Activated B cell treated with CpG ODN at 0.5 μM for 24 hours (primary cell): ENCODE results near the gene PANK2. TPM values are rescaled to one million over a fixed set of nuclear protein-coding genes. Genes with fewer than 3 reads are reported as not detected.
A peak's percentile ranks its signal among the peaks of the same experiment; 100 is the strongest.

Source experiments
- ATAC-seq: fragments of 200-7000 bp; cut with Tn5 transposase; one replicate; pipeline ENCODE4 v1.10.0; 2021; ENCODE audit warnings: low read depth, mild to moderate bottlenecking, moderate library complexity
- CTCF ChIA-PET: fragments of 350-600 bp; sonication (Branson Sonifier 250); formaldehyde crosslinking; loops from one replicate; lab custom pipeline; 2021; ENCODE audit warnings: antibody characterized with exemption; lab: Charles Lee
- POLR2A ChIA-PET: fragments of 350-600 bp; sonication (Branson Sonifier 250); formaldehyde crosslinking; loops from one replicate; lab custom pipeline; 2021; ENCODE audit warnings: antibody characterized with exemption; lab: Charles Lee
- DNase-seq: peaks from one replicate; pipeline ENCODE4 v3.0.0; 2022
- H3K27ac Mint-ChIP-seq: one replicate; pipeline ENCODE4 v1.8.0; 2020; ENCODE audit warnings: mixed read lengths
- H3K27me3 Mint-ChIP-seq: one replicate; pipeline ENCODE4 v1.8.0; 2021; ENCODE audit warnings: mixed read lengths
- H3K36me3 Mint-ChIP-seq: one replicate; pipeline ENCODE4 v1.8.0; 2021; ENCODE audit warnings: low read depth, mixed read lengths
- H3K4me1 Mint-ChIP-seq: one replicate; pipeline ENCODE4 v1.8.0; 2021; ENCODE audit warnings: mixed read lengths
- H3K4me3 Mint-ChIP-seq: one replicate; pipeline ENCODE4 v1.8.0; 2020; ENCODE audit warnings: mild to moderate bottlenecking, mixed read lengths
- H3K9me3 Mint-ChIP-seq: one replicate; pipeline ENCODE4 v1.8.0; 2020; ENCODE audit warnings: mixed read lengths
- intact Hi-C: fragments of 100-400 bp; cut with micrococcal nuclease; formaldehyde crosslinking; loops from one replicate; pipeline ENCODE4 v1.15.1; 2024
- total RNA-seq: library from RNA; stranded (reverse); gene quantifications from 2 replicates; pipeline ENCODE4 v1.2.3, GENCODE V29; 2022
- TF ChIP-seq, protein P1 (sequence below): fragments of 200-600 bp; IDR thresholded peaks from one replicate; pipeline ENCODE4 v1.8.0; 2022; ENCODE audit warnings: antibody characterized with exemption, mild to moderate bottlenecking

PANK2 gene
- total RNA-seq, 1 donor from 2014 or later, result 55.0 TPM

GRCh38 chr20:3863317-3863716, 25.9 kb upstream of the PANK2 start:
- H3K9me3 Mint-ChIP-seq, result no peaks in the 10 kb centered on the region
- ATAC-seq, result peak; percentile 64

DNA sequence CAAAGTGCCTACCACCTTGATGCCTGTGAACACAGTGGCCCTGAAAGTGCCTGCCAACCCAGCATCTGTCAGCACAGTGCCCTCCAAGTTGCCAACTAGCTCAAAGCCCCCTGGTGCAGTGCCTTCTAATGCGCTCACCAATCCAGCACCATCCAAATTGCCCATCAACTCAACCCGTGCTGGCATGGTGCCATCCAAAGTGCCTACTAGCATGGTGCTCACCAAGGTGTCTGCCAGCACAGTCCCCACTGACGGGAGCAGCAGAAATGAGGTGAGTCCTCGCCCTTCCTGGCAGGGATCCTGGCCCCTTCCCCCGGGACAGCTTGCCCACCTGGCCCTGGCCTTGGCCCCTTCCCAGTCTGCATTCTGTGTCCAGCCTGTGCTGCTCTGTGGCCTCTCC, 24.7 kb upstream of the PANK2 start:
- no peaks in the 10 kb centered on the region for H3K27me3 Mint-ChIP-seq
- intact Hi-C loops, result no loop called here
- no peak for ATAC-seq
- no peak overlapping the region for H3K4me3 Mint-ChIP-seq
- ChIA-PET CTCF (no interaction called here), POLR2A (interaction anchor here (0.5 kb wide), 1 partner anchor 103 kb away, joined by 4 read pairs; no protein-coding TSS in a partner anchor)
- H3K4me1 Mint-ChIP-seq, result peaks cover 11% of the 10 kb centered on the region
- H3K9me3 Mint-ChIP-seq, result no peaks in the 10 kb centered on the region
- peaks cover 68% of the 10 kb centered on the region for H3K36me3 Mint-ChIP-seq
- TF ChIP-seq, protein P1, sequence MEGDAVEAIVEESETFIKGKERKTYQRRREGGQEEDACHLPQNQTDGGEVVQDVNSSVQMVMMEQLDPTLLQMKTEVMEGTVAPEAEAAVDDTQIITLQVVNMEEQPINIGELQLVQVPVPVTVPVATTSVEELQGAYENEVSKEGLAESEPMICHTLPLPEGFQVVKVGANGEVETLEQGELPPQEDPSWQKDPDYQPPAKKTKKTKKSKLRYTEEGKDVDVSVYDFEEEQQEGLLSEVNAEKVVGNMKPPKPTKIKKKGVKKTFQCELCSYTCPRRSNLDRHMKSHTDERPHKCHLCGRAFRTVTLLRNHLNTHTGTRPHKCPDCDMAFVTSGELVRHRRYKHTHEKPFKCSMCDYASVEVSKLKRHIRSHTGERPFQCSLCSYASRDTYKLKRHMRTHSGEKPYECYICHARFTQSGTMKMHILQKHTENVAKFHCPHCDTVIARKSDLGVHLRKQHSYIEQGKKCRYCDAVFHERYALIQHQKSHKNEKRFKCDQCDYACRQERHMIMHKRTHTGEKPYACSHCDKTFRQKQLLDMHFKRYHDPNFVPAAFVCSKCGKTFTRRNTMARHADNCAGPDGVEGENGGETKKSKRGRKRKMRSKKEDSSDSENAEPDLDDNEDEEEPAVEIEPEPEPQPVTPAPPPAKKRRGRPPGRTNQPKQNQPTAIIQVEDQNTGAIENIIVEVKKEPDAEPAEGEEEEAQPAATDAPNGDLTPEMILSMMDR, result no peak
- DNase-seq, result no peak
- no peak overlapping the region for H3K27ac Mint-ChIP-seq

More at GRCh38 chr20:3863317-3863716, 25.9 kb upstream of the PANK2 start:
- TF ChIP-seq, protein P1, result no peak
- H3K27me3 Mint-ChIP-seq, result no peaks in the 10 kb centered on the region
- peaks cover 11% of the 10 kb centered on the region for H3K4me1 Mint-ChIP-seq
- no peak for DNase-seq
- peaks cover 78% of the 10 kb centered on the region for H3K36me3 Mint-ChIP-seq
- ChIA-PET POLR2A (interaction anchor here (0.6 kb wide), 1 partner anchor 163 kb away, joined by 4 read pairs; no protein-coding TSS in a partner anchor), CTCF (interaction anchor here (1.0 kb wide), 1 partner anchor 222 kb away, joined by 4 read pairs; no protein-coding TSS in a partner anchor)
- no peak overlapping the region for H3K4me3 Mint-ChIP-seq
- no peak overlapping the region for H3K27ac Mint-ChIP-seq
- intact Hi-C loops, result no loop called here

DNA sequence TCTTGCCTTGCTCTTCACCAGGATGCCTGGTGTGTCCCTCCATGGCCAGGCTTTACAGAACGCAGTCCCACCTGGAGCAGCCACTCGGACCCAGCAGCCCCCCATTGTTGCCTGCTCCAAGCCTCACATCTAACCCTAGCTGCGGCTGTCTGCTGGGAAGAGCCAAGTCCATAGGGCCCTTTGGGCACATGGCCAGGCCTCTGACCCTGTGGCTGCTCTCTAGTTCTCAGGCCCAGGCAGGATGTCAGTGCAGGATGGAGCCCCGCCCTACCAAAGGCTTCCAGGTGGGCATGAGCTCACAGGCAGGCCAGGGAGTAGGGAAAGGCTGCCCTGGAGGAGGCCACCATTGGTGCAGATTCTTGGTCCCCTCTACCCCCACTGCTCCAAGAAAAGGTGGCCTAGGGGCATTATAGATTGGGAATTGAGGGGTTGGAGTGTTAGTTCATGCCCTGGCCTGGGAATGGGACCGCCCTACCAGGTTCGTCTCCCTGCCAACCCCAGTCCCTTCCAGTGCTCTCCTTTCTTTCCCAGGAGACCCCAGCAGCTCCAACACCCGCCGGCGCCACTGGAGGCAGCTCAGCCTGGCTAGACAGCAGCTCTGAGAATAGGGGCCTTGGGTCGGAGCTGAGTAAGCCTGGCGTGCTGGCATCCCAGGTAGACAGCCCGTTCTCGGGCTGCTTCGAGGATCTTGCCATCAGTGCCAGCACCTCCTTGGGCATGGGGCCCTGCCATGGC, 23.9 kb upstream of the PANK2 start:
- DNase-seq (no peak), ATAC-seq (no peak)
- Mint-ChIP-seq H3K9me3 (no peaks in the 10 kb centered on the region), H3K27ac (no peak overlapping the region), H3K4me3 (no peak overlapping the region), H3K4me1 (peaks cover 11% of the 10 kb centered on the region), H3K36me3 (peaks cover 67% of the 10 kb centered on the region), H3K27me3 (no peaks in the 10 kb centered on the region)
- ChIA-PET CTCF (no interaction called here), POLR2A (interaction anchor here (0.6 kb wide), 1 partner anchor 26 kb away, joined by 3 read pairs; no protein-coding TSS in a partner anchor)
- TF ChIP-seq, protein P1, result no peak
- intact Hi-C loops, result no loop called here

DNA sequence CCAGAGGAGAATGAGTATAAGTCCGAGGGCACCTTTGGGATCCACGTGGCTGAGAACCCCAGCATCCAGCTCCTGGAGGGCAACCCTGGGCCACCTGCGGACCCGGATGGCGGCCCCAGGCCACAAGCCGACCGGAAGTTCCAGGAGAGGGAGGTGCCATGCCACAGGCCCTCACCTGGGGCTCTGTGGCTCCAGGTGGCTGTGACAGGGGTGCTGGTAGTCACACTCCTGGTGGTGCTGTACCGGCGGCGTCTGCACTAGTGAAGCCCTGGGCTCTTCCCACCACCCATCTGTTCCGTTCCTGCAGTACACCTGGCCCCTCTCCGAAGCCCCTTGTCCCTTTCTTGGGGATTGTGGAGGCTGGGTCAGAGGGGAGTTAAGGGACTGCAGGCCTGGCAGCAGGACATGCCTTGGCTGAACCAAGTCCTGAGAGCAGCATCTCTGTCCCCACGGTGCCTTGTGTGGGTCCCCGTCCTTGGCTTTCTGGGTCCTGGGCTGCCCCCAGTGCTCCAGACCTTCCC, 23.2 kb upstream of the PANK2 start:
- no peaks in the 10 kb centered on the region for H3K27me3 Mint-ChIP-seq
- intact Hi-C loops, result no loop called here
- no peak overlapping the region for H3K27ac Mint-ChIP-seq
- TF ChIP-seq, protein P1, result no peak
- ChIA-PET CTCF (no interaction called here), POLR2A (interaction anchor here (0.6 kb wide), 1 partner anchor 25 kb away, joined by 3 read pairs; no protein-coding TSS in a partner anchor)
- ATAC-seq (no peak), DNase-seq (no peak)
- no peaks in the 10 kb centered on the region for H3K9me3 Mint-ChIP-seq
- H3K36me3 Mint-ChIP-seq, result peaks cover 67% of the 10 kb centered on the region
- H3K4me3 Mint-ChIP-seq, result no peak overlapping the region
- H3K4me1 Mint-ChIP-seq, result peaks cover 11% of the 10 kb centered on the region

DNA sequence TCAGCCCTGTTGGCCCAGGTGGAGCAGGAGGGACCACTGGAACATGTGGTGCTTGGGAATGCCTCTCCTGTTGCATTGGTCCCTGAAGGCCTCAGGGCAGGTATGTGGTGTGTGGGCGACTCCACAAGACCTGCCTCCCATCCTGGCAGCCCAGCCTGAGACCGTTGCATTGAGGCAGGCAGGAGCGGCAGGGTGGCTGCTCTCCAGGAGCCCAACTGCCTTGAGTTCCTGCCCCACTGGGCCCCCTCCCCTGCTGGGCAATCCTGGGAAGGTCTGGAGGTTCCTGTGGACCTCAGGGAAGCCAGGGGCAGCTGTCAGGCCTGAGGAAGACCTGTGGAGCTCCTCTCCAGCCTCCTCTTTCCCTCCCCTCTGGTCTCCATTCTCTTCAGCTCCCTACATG, 22.7 kb upstream of the PANK2 start:
- peaks cover 11% of the 10 kb centered on the region for H3K4me1 Mint-ChIP-seq
- intact Hi-C loops, result no loop called here
- ChIA-PET POLR2A (no interaction called here), CTCF (no interaction called here)
- H3K36me3 Mint-ChIP-seq, result peaks cover 66% of the 10 kb centered on the region
- H3K27ac Mint-ChIP-seq, result no peak overlapping the region
- TF ChIP-seq, protein P1, result no peak
- H3K27me3 Mint-ChIP-seq, result no peaks in the 10 kb centered on the region
- ATAC-seq, result no peak
- H3K4me3 Mint-ChIP-seq, result no peak overlapping the region
- H3K9me3 Mint-ChIP-seq, result no peaks in the 10 kb centered on the region
- DNase-seq, result no peak
